Measurements from ENCODE around the gene SERINC2. TPM values are rescaled to one million over a fixed set of nuclear protein-coding genes. Genes with fewer than 3 reads are reported as not detected.

The SERINC2 gene
- total RNA-seq, 2 donors from 2014 or later, result 0.70 to 3.8 TPM

DNA sequence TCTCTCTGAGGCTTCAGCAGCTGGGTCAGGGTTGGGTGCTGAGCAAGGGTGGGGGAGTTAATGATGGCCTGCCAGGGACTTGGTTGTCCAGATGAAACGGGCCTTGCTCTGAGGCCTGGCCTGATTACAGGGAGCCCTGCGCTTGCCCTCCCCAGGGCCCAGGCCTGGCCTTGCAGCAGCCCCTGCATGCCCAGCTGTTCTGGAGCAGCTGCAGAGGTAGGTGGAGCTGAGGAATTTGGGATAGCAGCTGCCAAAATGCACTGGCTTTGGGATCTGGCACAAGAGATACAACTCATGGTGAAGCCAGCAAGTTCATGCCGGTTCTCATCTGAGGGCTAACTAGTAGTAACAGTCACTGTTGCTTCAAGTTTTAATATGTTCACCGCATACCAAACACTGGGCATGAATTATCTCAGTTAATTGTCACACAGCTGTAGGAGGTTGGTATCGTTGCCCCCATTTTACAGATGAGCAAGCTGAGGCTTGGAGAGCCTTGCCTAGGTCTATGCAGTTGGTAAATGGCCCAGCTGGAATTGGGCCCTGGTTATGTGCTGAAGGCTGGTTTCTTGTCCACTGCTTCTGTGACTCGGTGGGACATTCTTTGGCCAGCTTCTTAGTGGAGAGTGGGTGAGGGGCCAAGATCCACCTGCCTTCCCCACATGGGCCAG, 7.3 kb upstream of the SERINC2 start:
- H3K9me3 ChIP-seq, result no peaks in the 10 kb centered on the region
- DNase-seq (ENCODE audit: low spot score), result no peak
- TF ChIP-seq, protein P1, sequence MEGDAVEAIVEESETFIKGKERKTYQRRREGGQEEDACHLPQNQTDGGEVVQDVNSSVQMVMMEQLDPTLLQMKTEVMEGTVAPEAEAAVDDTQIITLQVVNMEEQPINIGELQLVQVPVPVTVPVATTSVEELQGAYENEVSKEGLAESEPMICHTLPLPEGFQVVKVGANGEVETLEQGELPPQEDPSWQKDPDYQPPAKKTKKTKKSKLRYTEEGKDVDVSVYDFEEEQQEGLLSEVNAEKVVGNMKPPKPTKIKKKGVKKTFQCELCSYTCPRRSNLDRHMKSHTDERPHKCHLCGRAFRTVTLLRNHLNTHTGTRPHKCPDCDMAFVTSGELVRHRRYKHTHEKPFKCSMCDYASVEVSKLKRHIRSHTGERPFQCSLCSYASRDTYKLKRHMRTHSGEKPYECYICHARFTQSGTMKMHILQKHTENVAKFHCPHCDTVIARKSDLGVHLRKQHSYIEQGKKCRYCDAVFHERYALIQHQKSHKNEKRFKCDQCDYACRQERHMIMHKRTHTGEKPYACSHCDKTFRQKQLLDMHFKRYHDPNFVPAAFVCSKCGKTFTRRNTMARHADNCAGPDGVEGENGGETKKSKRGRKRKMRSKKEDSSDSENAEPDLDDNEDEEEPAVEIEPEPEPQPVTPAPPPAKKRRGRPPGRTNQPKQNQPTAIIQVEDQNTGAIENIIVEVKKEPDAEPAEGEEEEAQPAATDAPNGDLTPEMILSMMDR (IDR thresholded peaks at IDR 0.05), result no peak

DNA sequence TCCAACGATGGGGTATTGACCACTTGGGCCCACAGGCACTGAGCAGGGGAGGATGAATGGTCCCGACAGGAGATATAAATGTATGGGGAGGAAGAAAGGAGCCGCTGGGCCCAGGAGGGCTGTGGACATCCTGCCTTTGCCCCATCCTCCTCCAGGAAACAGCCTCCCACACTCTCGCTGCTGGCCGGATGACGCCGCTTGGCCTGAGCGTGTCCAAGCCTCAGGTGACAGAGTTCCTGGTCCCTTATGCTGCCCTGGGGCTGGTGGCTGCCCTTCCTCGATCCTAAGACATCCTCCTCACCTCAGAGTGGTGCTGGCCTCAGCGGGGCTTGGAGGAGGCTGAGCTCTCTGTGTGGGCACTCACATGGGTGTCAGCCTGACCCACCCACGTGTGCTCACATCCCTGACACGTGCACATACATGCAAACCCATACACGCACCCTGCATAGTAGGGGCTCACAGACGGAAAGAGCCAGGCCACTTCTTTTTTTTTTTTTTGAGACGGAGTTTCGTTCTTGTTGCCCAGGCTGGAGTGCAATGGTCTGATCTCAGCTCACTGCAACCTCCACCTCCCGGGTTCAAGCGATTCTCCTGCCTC, 5.9 kb upstream of the SERINC2 start:
- H3K9me3 ChIP-seq, result no peaks in the 10 kb centered on the region
- H3K27me3 ChIP-seq, result no peaks in the 10 kb centered on the region
- no peak overlapping the region for H3K4me3 ChIP-seq
- no peak overlapping the region for H3K27ac ChIP-seq
- no peaks in the 10 kb centered on the region for H3K36me3 ChIP-seq
- no peaks in the 10 kb centered on the region for H3K4me1 ChIP-seq
- DNase-seq (ENCODE audit: low spot score), result no peak
- TF ChIP-seq, protein P1 (IDR thresholded peaks at IDR 0.05), result no peak

More for the DNA sequence above, 7.3 kb upstream of the SERINC2 start:
- Histone ChIP-seq H3K4me3 (no peak overlapping the region), H3K36me3 (no peaks in the 10 kb centered on the region), H3K4me1 (no peaks in the 10 kb centered on the region), H3K27ac (no peak overlapping the region), H3K27me3 (no peaks in the 10 kb centered on the region)

DNA sequence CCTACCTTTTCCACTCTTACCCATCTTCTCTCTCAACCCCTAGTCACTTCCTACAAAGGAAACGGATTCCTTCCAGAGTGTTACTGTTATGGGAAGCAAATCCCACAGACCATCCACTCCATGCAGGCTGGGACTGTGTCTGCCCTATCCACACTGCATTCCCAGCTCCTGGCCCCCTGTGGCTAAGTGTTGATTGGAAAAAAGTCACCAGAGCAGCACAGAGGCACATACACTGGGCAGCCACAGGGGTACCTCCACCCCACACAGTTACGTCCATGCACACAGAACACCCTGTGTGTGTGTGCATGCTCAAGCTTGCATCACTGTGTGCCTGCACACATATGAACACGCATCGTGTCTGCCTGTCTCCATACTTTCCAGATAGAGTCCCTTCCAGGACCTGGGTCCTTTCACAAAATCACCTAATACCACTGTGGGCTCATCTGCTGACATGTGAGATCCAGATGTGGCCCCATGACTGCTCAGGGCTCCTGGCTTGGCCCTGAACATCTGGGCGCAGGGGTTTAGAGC, 4.2 kb upstream of the SERINC2 start:
- Histone ChIP-seq H3K27ac (no peak overlapping the region), H3K4me3 (no peak overlapping the region), H3K36me3 (no peaks in the 10 kb centered on the region), H3K4me1 (peaks cover 0 to 11% of the 10 kb centered on the region in 2 donors), H3K9me3 (no peaks in the 10 kb centered on the region), H3K27me3 (no peaks in the 10 kb centered on the region)
- DNase-seq (ENCODE audit: low spot score), result no peak
- TF ChIP-seq, protein P1 (IDR thresholded peaks at IDR 0.05), result no peak

DNA sequence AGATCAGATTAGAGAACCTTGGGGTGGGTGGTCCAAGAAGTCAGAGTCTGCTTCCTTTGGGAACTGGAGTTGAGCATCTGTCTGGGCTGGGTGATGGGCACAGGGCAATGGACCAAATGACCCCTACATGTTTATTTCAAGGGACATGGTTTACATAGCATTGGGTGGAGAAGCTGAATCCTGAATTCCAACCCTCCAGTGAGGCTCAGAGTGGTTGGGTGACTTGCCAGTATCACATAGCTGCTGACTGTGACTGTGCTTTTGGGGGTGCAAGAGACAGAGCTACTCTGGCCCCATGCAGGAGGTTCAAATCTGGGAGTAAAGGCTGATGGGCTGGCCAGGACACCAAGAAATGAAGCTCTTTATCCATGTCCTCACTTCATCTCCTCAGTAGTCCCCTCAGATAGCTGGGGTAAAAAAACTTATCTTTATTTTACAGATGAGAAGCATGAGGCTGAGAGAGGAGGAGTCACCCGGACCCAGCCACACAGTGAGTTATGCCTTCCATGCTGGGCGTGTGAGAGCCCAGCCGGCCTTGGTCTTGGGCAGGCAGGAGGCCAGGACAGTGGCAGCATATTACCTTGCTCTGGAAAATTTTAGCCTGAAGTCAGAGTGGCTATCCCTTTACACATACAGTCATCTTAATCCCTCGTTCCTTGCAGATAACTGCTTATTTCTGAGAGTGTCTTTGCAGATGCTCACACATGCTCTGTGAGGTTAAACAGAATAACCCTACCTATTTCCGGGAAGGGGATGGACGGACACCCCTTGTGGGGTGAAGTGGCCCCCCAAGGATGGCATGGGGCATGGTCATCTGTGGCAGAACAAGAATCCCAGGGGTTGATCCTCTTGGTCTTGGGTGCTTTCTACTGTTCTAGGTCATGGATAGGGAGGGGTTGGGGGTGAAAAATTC, 2.8 kb upstream of the SERINC2 start:
- TF ChIP-seq, protein P1 (IDR thresholded peaks at IDR 0.05), result no peak
- Histone ChIP-seq H3K36me3 (no peaks in the 10 kb centered on the region), H3K4me3 (no peak overlapping the region), H3K27ac (no peak overlapping the region), H3K9me3 (no peaks in the 10 kb centered on the region), H3K27me3 (no peaks in the 10 kb centered on the region), H3K4me1 (peaks cover 0 to 15% of the 10 kb centered on the region in 2 donors)
- DNase-seq (ENCODE audit: low spot score), result no peak

DNA sequence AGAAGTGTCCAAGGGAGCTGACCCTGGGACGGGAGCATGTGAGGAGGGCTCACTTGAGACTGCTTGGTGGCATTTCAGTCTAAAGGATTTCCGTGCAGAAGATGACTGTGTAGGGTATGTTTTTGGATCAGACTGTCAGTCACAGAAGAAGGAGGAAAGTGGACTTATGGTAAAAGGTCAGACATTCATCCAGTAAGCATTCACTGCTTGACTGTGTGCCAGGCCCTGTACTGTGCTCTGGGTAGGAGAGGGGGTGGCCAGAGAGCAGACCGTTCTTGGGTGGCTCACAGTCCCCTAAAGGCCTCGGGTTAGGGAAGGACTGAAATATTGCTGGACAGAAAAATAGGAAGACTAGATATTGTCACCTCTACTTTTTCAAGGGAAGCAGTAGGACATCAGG, 2.1 kb upstream of the SERINC2 start:
- Histone ChIP-seq H3K36me3 (no peaks in the 10 kb centered on the region), H3K27me3 (no peaks in the 10 kb centered on the region), H3K4me1 (peaks cover 0 to 15% of the 10 kb centered on the region in 2 donors), H3K9me3 (no peaks in the 10 kb centered on the region), H3K4me3 (no peak overlapping the region), H3K27ac (no peak overlapping the region)
- TF ChIP-seq, protein P1 (IDR thresholded peaks at IDR 0.05), result no peak
- no peak for DNase-seq (ENCODE audit: low spot score)

All from right atrium auricular region (tissue), 2 donors.